Fibroblast of villous mesenchyme (primary cell): ENCODE measurements around the gene MPND. TPM values are rescaled to one million over a fixed set of nuclear protein-coding genes. Genes with fewer than 3 reads are reported as not detected.

Source experiments
- DNase-seq: peaks from one replicate; pipeline ENCODE4 v3.0.0-alpha.2; 2010; ENCODE audit warnings: low read depth
- H3K4me3 ChIP-seq: 2 replicates; pipeline ENCODE4 v1.5.1; 2011; ENCODE audit warnings: low read depth, mild to moderate bottlenecking, low read length
- CTCF ChIP-seq: IDR thresholded peaks from 2 replicates; pipeline ENCODE4 v1.5.1; 2012; ENCODE audit warnings: low read depth, mild to moderate bottlenecking, low read length; ENCODE audit not compliant: insufficient read depth
- total RNA-seq: library from RNA; depleted of rRNA; stranded (reverse); fragments of >200 nt; gene quantifications from 2 replicates; pipeline ENCODE4 v1.2.3, GENCODE V29; 2012

Gene MPND
- total RNA-seq, 1 donor = 4.3 TPM

- TF ChIP-seq CTCF = no peak
- no peak overlapping the region for H3K4me3 ChIP-seq
- no peak for DNase-seq
Observed at GRCh38 chr19:4357095-4357797, 13.9 kb downstream of the MPND start.

DNA sequence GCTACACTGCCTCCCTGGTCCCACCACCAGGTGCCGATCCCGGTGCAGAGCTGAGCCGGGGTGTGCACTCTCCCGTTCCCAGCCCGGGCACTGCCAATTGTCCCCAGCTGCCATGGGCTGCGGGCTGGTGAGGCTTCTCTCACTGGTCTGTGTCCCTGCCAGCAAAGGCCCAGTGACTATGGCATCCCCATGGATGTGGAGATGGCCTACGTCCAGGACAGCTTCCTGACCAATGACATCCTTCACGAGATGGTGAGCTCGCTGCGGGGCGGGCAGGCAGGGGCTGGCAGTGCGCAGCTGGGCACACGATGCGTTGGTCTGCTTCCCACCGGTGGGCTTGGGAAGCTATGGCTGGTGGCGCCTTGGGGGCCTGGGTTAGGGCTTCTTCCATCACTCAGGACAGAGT lies 14.6 kb downstream of the MPND start:
- DNase-seq = no peak
- H3K4me3 ChIP-seq = no peak overlapping the region
- no peak for TF ChIP-seq CTCF

- H3K4me3 ChIP-seq = no peak overlapping the region
- DNase-seq = no peak
- no peak for TF ChIP-seq CTCF
Observed at GRCh38 chr19:4358709-4359626, 15.6 kb downstream of the MPND start.

- no peak overlapping the region for H3K4me3 ChIP-seq
- no peak for DNase-seq
- TF ChIP-seq CTCF = no peak
Observed at GRCh38 chr19:4359627-4360000, 16.3 kb downstream of the MPND start.

GRCh38 chr19:4360081-4360569 lies 16.8 kb downstream of the MPND start:
- TF ChIP-seq CTCF = no peak
- DNase-seq = no peak
- no peak overlapping the region for H3K4me3 ChIP-seq

DNA sequence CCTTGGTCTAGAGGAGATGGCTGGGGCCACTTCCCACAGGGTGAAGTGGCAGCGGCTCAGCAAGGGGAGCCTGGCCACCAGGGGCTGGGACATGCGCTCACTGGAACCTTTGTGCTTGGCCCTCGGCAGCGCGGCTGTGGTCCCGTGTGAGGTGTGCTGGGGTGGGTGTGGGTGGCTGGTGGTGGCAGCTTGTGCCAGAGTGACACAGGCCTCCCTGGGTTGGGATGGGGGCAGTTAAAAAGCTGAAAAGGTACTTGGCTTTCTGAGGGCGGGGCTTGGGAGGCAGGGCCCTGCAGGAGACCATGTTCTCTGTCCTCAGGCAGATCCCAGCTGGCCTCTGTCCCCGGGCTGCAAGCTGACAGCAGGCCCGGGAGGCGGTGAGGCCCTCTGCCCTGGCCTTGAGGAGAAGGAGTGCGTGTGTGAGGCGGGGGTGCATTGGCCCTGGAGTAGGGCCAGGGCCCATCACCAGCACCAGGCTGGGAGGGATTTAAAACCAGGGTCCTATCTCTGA lies 17.3 kb downstream of the MPND start:
- no peak for DNase-seq
- no peak for TF ChIP-seq CTCF
- no peak overlapping the region for H3K4me3 ChIP-seq
